GM21786 (cell line): ENCODE data around the gene TPM1.

Experiments used
- ATAC-seq: cut with Tn5 transposase; IDR thresholded peaks from one replicate; pipeline ENCODE4 v1.9.1; 2021; ENCODE audit not compliant: unreplicated experiment

The TPM1 gene

GRCh38 chr15:63015618-63016017 lies 26.9 kb upstream of the TPM1 start:
- no peak for ATAC-seq

- ATAC-seq = no peak
Measured at GRCh38 chr15:63016234-63016633, 26.3 kb upstream of the TPM1 start.

- ATAC-seq = no peak
Measured at GRCh38 chr15:63018639-63019038, 23.9 kb upstream of the TPM1 start.

- ATAC-seq = no peak
Measured at GRCh38 chr15:63019511-63020109, 22.9 kb upstream of the TPM1 start.

GRCh38 chr15:63020128-63020527 lies 22.4 kb upstream of the TPM1 start:
- no peak for ATAC-seq

- no peak for ATAC-seq
Measured at GRCh38 chr15:63020759-63021430, 21.7 kb upstream of the TPM1 start.

GRCh38 chr15:63022181-63022580 lies 20.4 kb upstream of the TPM1 start:
- no peak for ATAC-seq

- no peak for ATAC-seq
Measured at GRCh38 chr15:63022663-63023062, 19.9 kb upstream of the TPM1 start.

- no peak for ATAC-seq
Measured at GRCh38 chr15:63023351-63023945, 19.1 kb upstream of the TPM1 start.

- no peak for ATAC-seq
Measured at GRCh38 chr15:63025460-63025859, 17.1 kb upstream of the TPM1 start.

- no peak for ATAC-seq
Measured at GRCh38 chr15:63027646-63028045, 14.9 kb upstream of the TPM1 start.

- ATAC-seq = no peak
Measured at GRCh38 chr15:63028442-63029110, 14.0 kb upstream of the TPM1 start.

GRCh38 chr15:63029676-63030075 lies 12.9 kb upstream of the TPM1 start:
- ATAC-seq = no peak

- ATAC-seq = no peak
Measured at GRCh38 chr15:63030101-63030551, 12.4 kb upstream of the TPM1 start.

- ATAC-seq = no peak
Measured at GRCh38 chr15:63034578-63034977, 8.0 kb upstream of the TPM1 start.

- ATAC-seq = no peak
Measured at GRCh38 chr15:63035253-63035652, 7.3 kb upstream of the TPM1 start.

- ATAC-seq = no peak
Measured at GRCh38 chr15:63035977-63036376, 6.6 kb upstream of the TPM1 start.

- ATAC-seq = no peak
Measured at GRCh38 chr15:63037976-63038720, 4.4 kb upstream of the TPM1 start.

GRCh38 chr15:63038926-63039673 lies 3.4 kb upstream of the TPM1 start:
- ATAC-seq = no peak

- ATAC-seq = no peak
Measured at GRCh38 chr15:63039811-63040210, 2.7 kb upstream of the TPM1 start.

GRCh38 chr15:63040509-63040908 lies 2.0 kb upstream of the TPM1 start:
- ATAC-seq = no peak
